Measurements from ENCODE around the gene SLF2. TPM values are rescaled to one million over a fixed set of nuclear protein-coding genes. Genes with fewer than 3 reads are reported as not detected.

SLF2 gene
- total RNA-seq, 4 donors from 2014 or later = 22.1 to 32.4 (median 25.6) TPM

- Histone ChIP-seq H3K4me3 (no peak overlapping the region), H3K4me1 (no peaks in the 10 kb centered on the region), H3K36me3 (no peaks in the 10 kb centered on the region), H3K9me3 (no peaks in the 10 kb centered on the region), H3K27ac (no peak overlapping the region), H3K27me3 (peaks cover 67% of the 10 kb centered on the region)
- TF ChIP-seq POLR2AphosphoS5 (IDR thresholded peaks at IDR 0.05) (no peak), POLR2A (IDR thresholded peaks at IDR 0.05) (no peak)
- no peak for ATAC-seq
- WGBS, 2 donors (ENCODE audit: low coverage in 1 of 2) = 50 to 56% methylated on average over 3 to 5 of the region's 7 CpGs
Measured at GRCh38 chr10:100896876-100897461, 15.8 kb upstream of the SLF2 start.

GRCh38 chr10:100897976-100898375 lies 14.8 kb upstream of the SLF2 start:
- no peak for ATAC-seq
- Histone ChIP-seq H3K9me3 (no peaks in the 10 kb centered on the region), H3K27me3 (peaks cover 66% of the 10 kb centered on the region), H3K4me1 (no peaks in the 10 kb centered on the region), H3K36me3 (no peaks in the 10 kb centered on the region), H3K4me3 (no peak overlapping the region), H3K27ac (no peak overlapping the region)
- 25 to 56% methylated on average over 1 of the region's 1 CpG for WGBS, 2 donors (ENCODE audit: low coverage in 1 of 2)
- no peak for TF ChIP-seq POLR2A (IDR thresholded peaks at IDR 0.05)
- no peak for TF ChIP-seq POLR2AphosphoS5 (IDR thresholded peaks at IDR 0.05)
- no peak for TF ChIP-seq CTCF (IDR thresholded peaks at IDR 0.05)
- TF ChIP-seq EP300 (IDR thresholded peaks at IDR 0.05) = no peak

GRCh38 chr10:100899171-100899570 lies 13.6 kb upstream of the SLF2 start:
- no peaks in the 10 kb centered on the region for H3K36me3 ChIP-seq
- TF ChIP-seq POLR2AphosphoS5 (IDR thresholded peaks at IDR 0.05) = no peak
- no peak for TF ChIP-seq EP300 (IDR thresholded peaks at IDR 0.05)
- no peak for TF ChIP-seq POLR2A (IDR thresholded peaks at IDR 0.05)
- no peak for TF ChIP-seq CTCF (IDR thresholded peaks at IDR 0.05)

GRCh38 chr10:100901051-100901450 lies 11.7 kb upstream of the SLF2 start:
- Histone ChIP-seq H3K27ac (no peak overlapping the region), H3K9me3 (no peaks in the 10 kb centered on the region), H3K27me3 (peaks cover 41% of the 10 kb centered on the region), H3K36me3 (no peaks in the 10 kb centered on the region), H3K4me1 (no peaks in the 10 kb centered on the region), H3K4me3 (no peak overlapping the region)
- WGBS, 2 donors (ENCODE audit: low coverage in 1 of 2) = 58 to 63% methylated on average over 6 of the region's 6 CpGs
- no peak for ATAC-seq
- TF ChIP-seq POLR2AphosphoS5 (IDR thresholded peaks at IDR 0.05) (no peak), CTCF (IDR thresholded peaks at IDR 0.05) (no peak), EP300 (IDR thresholded peaks at IDR 0.05) (no peak), POLR2A (IDR thresholded peaks at IDR 0.05) (no peak)

More at GRCh38 chr10:100899171-100899570, 13.6 kb upstream of the SLF2 start:
- WGBS, 2 donors (ENCODE audit: low coverage in 1 of 2) = 40 to 92% methylated on average over 1 to 4 of the region's 4 CpGs
- Histone ChIP-seq H3K4me1 (no peaks in the 10 kb centered on the region), H3K4me3 (no peak overlapping the region), H3K27me3 (peaks cover 60% of the 10 kb centered on the region), H3K27ac (no peak overlapping the region), H3K9me3 (no peaks in the 10 kb centered on the region)
- ATAC-seq = no peak

GRCh38 chr10:100902622-100903021 lies 10.1 kb upstream of the SLF2 start:
- ATAC-seq = no peak
- H3K4me1 ChIP-seq = no peaks in the 10 kb centered on the region
- 70 to 97% methylated on average over 2 to 6 of the region's 7 CpGs for WGBS, 2 donors (ENCODE audit: low coverage in 1 of 2)
- TF ChIP-seq EP300 (IDR thresholded peaks at IDR 0.05) (no peak), POLR2A (IDR thresholded peaks at IDR 0.05) (no peak), CTCF (IDR thresholded peaks at IDR 0.05) (no peak), POLR2AphosphoS5 (IDR thresholded peaks at IDR 0.05) (no peak)
- no peaks in the 10 kb centered on the region for H3K9me3 ChIP-seq
- no peaks in the 10 kb centered on the region for H3K36me3 ChIP-seq
- no peak overlapping the region for H3K27ac ChIP-seq
- H3K4me3 ChIP-seq = no peak overlapping the region
- H3K27me3 ChIP-seq = peaks cover 30% of the 10 kb centered on the region
